T-cell (primary cell): ENCODE measurements around the gene MIEF1. TPM values are rescaled to one million over a fixed set of nuclear protein-coding genes. Genes with fewer than 3 reads are reported as not detected.

ENCODE experiments used
- ATAC-seq, 4 experiments: fragments of 200-7000 bp in 3 of 4; fragments of 150-1000 bp in 1 of 4; cut with Tn5 transposase; replicated peaks in 1 of 4; 1 replicate in 3 of 4; 2 replicates in 1 of 4; pipeline ENCODE4 v1.10.0; 2021; ENCODE audit warnings: moderate library complexity in 3 of 4, mild to moderate bottlenecking in 2 of 4, moderate number of reproducible peaks in 1 of 4
- CTCF ChIA-PET, 2 donors: fragments of 300-600 bp; sonication (Branson Sonifier 250); formaldehyde crosslinking; loops; one replicate each; lab custom pipeline; 2022; ENCODE audit warnings: antibody characterized with exemption in 2 of 2; lab: Charles Lee
- POLR2A ChIA-PET, 2 donors: fragments of 300-600 bp; sonication (Branson Sonifier 250); formaldehyde crosslinking; loops; one replicate each; lab custom pipeline; 2022; ENCODE audit warnings: antibody characterized with exemption in 2 of 2; lab: Charles Lee
- DNase-seq, 35 experiments: peaks; one replicate each; pipeline versions ENCODE4 v3.0.0 to v3.0.0-alpha.2; 2013 to 2023
- H3K27ac ChIP-seq: one replicate; pipeline ENCODE4 v1.5.1; 2013; ENCODE audit warnings: low read length
- H3K27me3 ChIP-seq, 2 experiments: replicated peaks in 1 of 2; 1 replicate in 1 of 2; 2 replicates in 1 of 2; pipeline versions ENCODE4 v1.6.1 to v1.7.0; 2013; ENCODE audit warnings: low read length in 1 of 2, mixed read lengths in 1 of 2; ENCODE audit not compliant: control insufficient read depth in 2 of 2, insufficient read depth in 2 of 2; ENCODE audit errors: extremely low read depth in 1 of 2
- H3K36me3 ChIP-seq, 2 donors: 1 replicate in 1 of 2; 2 replicates in 1 of 2; pipeline versions ENCODE4 v1.6.1 to v1.7.0; 2013; ENCODE audit warnings: low read length in 1 of 2; ENCODE audit not compliant: control insufficient read depth in 2 of 2, insufficient read depth in 1 of 2; ENCODE audit errors: extremely low read depth in 1 of 2
- H3K4me1 ChIP-seq, 2 experiments: 1 replicate in 1 of 2; 2 replicates in 1 of 2; pipeline versions ENCODE4 v1.6.1 to v1.7.0; 2013; ENCODE audit warnings: low read length in 2 of 2, mixed read lengths in 1 of 2; ENCODE audit not compliant: insufficient read depth in 2 of 2, control insufficient read depth in 1 of 2; ENCODE audit errors: extremely low read depth in 1 of 2
- H3K4me3 ChIP-seq, 2 donors: 1 replicate in 1 of 2; 2 replicates in 1 of 2; pipeline versions ENCODE4 v1.5.1 to v1.7.0; 2013; ENCODE audit warnings: mild to moderate bottlenecking in 2 of 2, low read length in 1 of 2, moderate library complexity in 1 of 2; ENCODE audit not compliant: control insufficient read depth in 1 of 2; ENCODE audit errors: extremely low read depth in 1 of 2
- H3K9me3 ChIP-seq: 2 replicates; pipeline ENCODE4 v1.7.0; 2013
- H3K27ac Mint-ChIP-seq, 2 donors: one replicate each; pipeline ENCODE4 v1.8.0; 2020 to 2021; ENCODE audit warnings: mild to moderate bottlenecking in 2 of 2, mixed read lengths in 2 of 2
- H3K27me3 Mint-ChIP-seq, 2 donors: one replicate each; pipeline ENCODE4 v1.8.0; 2021 to 2022; ENCODE audit warnings: mixed read lengths in 2 of 2
- H3K36me3 Mint-ChIP-seq: one replicate; pipeline ENCODE4 v1.8.0; 2021; ENCODE audit warnings: mixed read lengths
- H3K4me1 Mint-ChIP-seq, 3 donors: one replicate each; pipeline ENCODE4 v1.8.0; 2020 to 2022; ENCODE audit warnings: mixed read lengths in 3 of 3, mild to moderate bottlenecking in 1 of 3
- H3K4me3 Mint-ChIP-seq, 3 donors: one replicate each; pipeline ENCODE4 v1.8.0; 2020 to 2022; ENCODE audit warnings: mild to moderate bottlenecking in 3 of 3, mixed read lengths in 3 of 3, moderate library complexity in 3 of 3
- H3K9me3 Mint-ChIP-seq, 3 donors: one replicate each; pipeline ENCODE4 v1.8.0; 2020 to 2022; ENCODE audit warnings: mixed read lengths in 3 of 3
- WGBS: methylation state at CpG from one replicate; pipeline ENCODE4 v1.1.5; 2013; ENCODE audit warnings: missing lambda C conversion rate; ENCODE audit not compliant: insufficient coverage; 5-methylcytosine and 5-hydroxymethylcytosine counted together
- total RNA-seq, 35 experiments: library from RNA in 6 of 35; stranded (reverse) in 6 of 35; fragments of 120-200 nt in 1 of 35; gene quantifications; one replicate each; pipeline versions ENCODE4 v1.2.1 to v1.2.4 and lab custom pipeline; 2013 to 2026

Gene MIEF1
- total RNA-seq, 5 donors from 2014 or later (not counting 1 experiment from before 2014, with no cell fraction given), result 19.7 to 44.1 (median 38.5) TPM

DNA sequence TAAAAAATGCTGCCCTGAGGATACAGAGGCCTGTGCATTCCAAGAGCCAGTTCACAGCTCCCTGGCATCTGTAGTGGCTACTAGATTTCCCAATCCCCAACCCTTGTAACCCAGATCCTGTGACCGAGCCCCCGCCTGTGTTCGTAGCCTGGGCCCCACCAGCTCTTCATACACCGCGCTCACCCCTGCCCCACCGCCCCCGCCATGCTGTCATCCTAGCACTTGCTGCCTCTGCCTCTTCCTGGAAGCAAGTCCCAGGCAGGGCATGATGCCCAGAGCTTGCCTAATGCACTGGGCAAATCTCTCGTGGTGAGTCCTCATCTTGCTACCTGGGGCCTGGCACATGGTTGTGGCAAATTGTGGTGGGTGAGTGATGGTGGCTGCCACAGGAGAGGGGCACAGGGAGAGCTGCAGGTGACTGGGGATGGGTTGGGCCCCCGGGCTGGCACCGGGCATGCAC, 38.1 kb upstream of the MIEF1 start:
- WGBS, result 84% methylated on average over 7 of the region's 10 CpGs
- Histone ChIP-seq H3K36me3 (no peaks in the 10 kb centered on the region), H3K4me3 (no peak overlapping the region), H3K4me1 (no peaks in the 10 kb centered on the region), H3K27ac (no peak overlapping the region), H3K27me3 (peaks cover 0 to 30% of the 10 kb centered on the region in 2 experiments), H3K9me3 (no peaks in the 10 kb centered on the region)
- ChIA-PET POLR2A (no interaction called here), CTCF (interaction anchor here (0.6 to 0.7 kb wide), 2 partner anchors 44 to 321 kb away, joined by 3 to 7 read pairs; no protein-coding TSS in a partner anchor)
- Mint-ChIP-seq H3K4me1 (peaks cover 0 to 1% (median 0%) of the 10 kb centered on the region in 3 donors), H3K36me3 (no peaks in the 10 kb centered on the region), H3K9me3 (no peaks in the 10 kb centered on the region), H3K27ac (no peak overlapping the region), H3K4me3 (no peak overlapping the region), H3K27me3 (peaks cover 5 to 16% of the 10 kb centered on the region in 2 donors)
- ATAC-seq, result no peak
- no peak for DNase-seq

DNA sequence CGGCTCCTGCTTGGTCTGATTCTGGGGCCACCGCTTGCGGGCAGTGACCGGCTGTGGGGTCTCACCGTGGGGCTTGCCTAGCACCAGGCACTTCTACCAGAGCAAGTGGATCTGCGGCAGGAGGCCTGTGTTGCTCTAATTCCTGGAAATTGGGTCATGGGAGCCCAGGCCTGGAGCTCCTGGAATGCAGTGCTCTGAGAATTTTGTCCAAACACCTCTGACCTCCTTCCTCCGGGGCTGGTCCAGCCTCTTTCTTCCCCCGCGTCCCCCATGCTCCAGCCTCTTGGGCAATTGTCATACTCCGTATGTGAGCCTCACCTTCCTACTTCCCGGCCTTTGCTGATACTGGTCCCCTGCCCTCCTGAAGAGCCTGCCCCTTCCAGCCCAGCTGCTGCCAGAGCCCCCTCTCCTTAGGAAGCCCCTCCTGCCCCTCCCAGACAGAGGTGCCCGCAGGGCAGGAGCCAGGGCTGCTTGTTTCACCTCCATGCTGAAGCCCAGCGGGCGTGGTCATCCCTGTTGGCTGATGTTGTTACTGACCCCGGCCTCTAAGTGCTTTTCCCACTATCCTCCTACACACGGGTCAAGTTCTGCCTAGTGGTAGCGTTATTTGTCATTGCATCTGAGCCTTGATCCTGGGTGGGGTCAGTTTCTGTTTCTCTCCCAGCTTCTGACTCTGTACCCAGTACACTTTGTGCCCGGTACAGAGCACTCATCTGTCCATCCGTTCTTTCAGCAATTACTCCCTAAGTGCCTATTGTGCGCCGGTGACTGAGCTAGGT, 35.7 kb upstream of the MIEF1 start:
- Mint-ChIP-seq H3K27ac (no peak overlapping the region), H3K27me3 (peaks cover 0 to 2% of the 10 kb centered on the region in 2 donors)

DNA sequence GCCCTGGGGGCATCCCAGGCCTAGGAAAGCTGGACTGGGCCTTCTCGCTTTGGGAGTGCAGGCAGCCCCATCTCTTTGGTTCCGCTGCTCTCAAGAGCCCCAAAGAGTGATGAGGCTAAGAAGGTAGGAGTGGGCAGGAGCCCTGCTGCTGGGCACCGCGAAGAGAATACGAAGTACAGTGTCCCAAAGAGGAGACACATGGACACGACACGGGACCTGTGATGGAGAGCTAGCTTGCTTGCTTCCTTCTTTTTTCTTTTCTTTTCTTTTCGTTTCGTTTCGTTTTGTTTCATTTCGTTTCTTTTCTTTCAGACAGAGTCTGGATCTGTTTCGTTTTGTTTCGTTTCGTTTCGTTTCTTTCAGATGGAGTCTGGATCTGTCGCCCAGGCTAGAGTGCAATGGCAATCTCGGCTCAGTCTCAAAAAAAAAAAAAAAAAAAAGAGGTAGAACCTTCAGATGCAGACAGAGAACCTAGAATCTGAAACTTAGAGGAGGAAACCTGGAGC, 34.6 kb upstream of the MIEF1 start:
- no peak overlapping the region for H3K27ac Mint-ChIP-seq
- POLR2A ChIA-PET, result interaction anchor here in 1 of 2 donors (0.7 kb wide), 1 partner anchor 15 kb away, joined by 7 read pairs; no protein-coding TSS in a partner anchor

More for the DNA sequence above, 35.7 kb upstream of the MIEF1 start:
- ChIA-PET CTCF (no interaction called here), POLR2A (no interaction called here)
- Histone ChIP-seq H3K4me1 (peaks cover 0 to 4% of the 10 kb centered on the region in 2 experiments), H3K27ac (no peak overlapping the region), H3K9me3 (no peaks in the 10 kb centered on the region), H3K27me3 (peaks cover 0 to 30% of the 10 kb centered on the region in 2 experiments), H3K36me3 (no peaks in the 10 kb centered on the region), H3K4me3 (no peak overlapping the region)
- H3K4me3 Mint-ChIP-seq, result no peak overlapping the region
- 90% methylated on average over 20 of the region's 21 CpGs for WGBS
- H3K9me3 Mint-ChIP-seq, result no peaks in the 10 kb centered on the region
- no peaks in the 10 kb centered on the region for H3K36me3 Mint-ChIP-seq
- DNase-seq (no peak), ATAC-seq (no peak)
- H3K4me1 Mint-ChIP-seq, result peaks cover 3 to 9% (median 7%) of the 10 kb centered on the region in 3 donors

DNA sequence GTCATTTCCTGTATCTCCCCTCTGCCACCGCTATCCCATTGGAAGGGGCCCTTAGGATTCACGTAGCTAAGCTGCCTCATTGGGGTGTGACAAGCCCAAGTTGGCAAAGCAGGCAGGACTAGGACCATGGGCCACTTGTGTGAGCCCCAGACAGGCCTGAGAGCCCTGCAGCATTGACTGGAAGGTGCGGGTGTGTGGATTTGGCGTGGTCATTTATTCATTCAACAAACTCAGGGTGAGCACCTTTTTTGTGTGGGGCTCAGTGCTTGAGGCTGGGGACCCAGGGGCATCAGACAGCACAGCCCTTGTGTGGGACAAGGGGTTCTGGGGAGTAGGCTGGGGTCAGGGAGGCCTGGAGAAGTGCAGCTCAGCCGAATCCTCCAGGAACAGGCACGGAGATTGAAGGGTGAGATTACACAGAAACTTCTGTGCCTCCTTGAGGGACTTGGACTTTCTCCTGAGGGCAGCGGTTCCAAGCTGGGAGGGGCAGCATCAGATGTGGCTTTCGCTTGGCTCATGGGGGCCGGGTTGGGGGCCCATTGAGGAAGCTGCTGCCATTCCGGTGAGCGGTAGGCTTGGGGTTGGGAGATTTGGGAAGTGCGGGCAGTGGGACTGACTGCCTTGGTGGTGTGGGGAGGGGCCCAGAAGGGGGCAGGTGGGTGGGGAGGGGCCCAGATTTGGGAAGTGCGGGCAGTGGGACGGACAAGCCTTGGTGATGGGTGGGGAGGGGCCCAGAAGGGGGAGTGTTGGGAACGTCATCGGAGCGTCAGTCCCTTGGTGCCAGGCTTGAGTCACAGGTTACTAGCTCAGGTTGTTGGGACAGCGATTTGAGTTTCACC, 33.4 kb upstream of the MIEF1 start:
- Histone ChIP-seq H3K9me3 (no peaks in the 10 kb centered on the region), H3K27me3 (peaks cover 0 to 26% of the 10 kb centered on the region in 2 experiments), H3K27ac (no peak overlapping the region), H3K4me3 (no peak overlapping the region), H3K36me3 (no peaks in the 10 kb centered on the region), H3K4me1 (peaks cover 6 to 23% of the 10 kb centered on the region in 2 experiments)
- ATAC-seq, result no peak
- H3K36me3 Mint-ChIP-seq, result no peaks in the 10 kb centered on the region
- H3K27me3 Mint-ChIP-seq, result peaks cover 0 to 2% of the 10 kb centered on the region in 2 donors
- 82% methylated on average over 13 of the region's 18 CpGs for WGBS
- CTCF ChIA-PET, result interaction anchor here in 1 of 2 donors (0.6 kb wide), 1 partner anchor 41 kb away, joined by 3 read pairs; no protein-coding TSS in a partner anchor
- H3K9me3 Mint-ChIP-seq, result no peaks in the 10 kb centered on the region
- POLR2A ChIA-PET, result interaction anchor here in 1 of 2 donors (0.5 to 0.6 kb wide), 2 partner anchors 62 to 347 kb away, joined by 4 to 6 read pairs; no protein-coding TSS in a partner anchor
- H3K27ac Mint-ChIP-seq, result no peak overlapping the region
- no peak for DNase-seq
- peaks cover 21 to 27% (median 24%) of the 10 kb centered on the region in 3 donors for H3K4me1 Mint-ChIP-seq
- no peak overlapping the region for H3K4me3 Mint-ChIP-seq

More for the DNA sequence above, 34.6 kb upstream of the MIEF1 start:
- Histone ChIP-seq H3K9me3 (no peaks in the 10 kb centered on the region), H3K27me3 (peaks cover 0 to 30% of the 10 kb centered on the region in 2 experiments), H3K36me3 (no peaks in the 10 kb centered on the region), H3K4me1 (peaks cover 6 to 15% of the 10 kb centered on the region in 2 experiments), H3K4me3 (no peak overlapping the region), H3K27ac (no peak overlapping the region)
- ATAC-seq, result no peak
- CTCF ChIA-PET, result interaction anchor here in 1 of 2 donors (0.6 kb wide), 1 partner anchor 365 kb away, joined by 3 read pairs; no protein-coding TSS in a partner anchor
- H3K36me3 Mint-ChIP-seq, result no peaks in the 10 kb centered on the region
- H3K4me3 Mint-ChIP-seq, result no peak overlapping the region
- no peaks in the 10 kb centered on the region for H3K9me3 Mint-ChIP-seq
- peaks cover 0 to 2% of the 10 kb centered on the region in 2 donors for H3K27me3 Mint-ChIP-seq
- peaks cover 14 to 19% (median 17%) of the 10 kb centered on the region in 3 donors for H3K4me1 Mint-ChIP-seq
- 78% methylated on average over 13 of the region's 17 CpGs for WGBS
- DNase-seq, result no peak

DNA sequence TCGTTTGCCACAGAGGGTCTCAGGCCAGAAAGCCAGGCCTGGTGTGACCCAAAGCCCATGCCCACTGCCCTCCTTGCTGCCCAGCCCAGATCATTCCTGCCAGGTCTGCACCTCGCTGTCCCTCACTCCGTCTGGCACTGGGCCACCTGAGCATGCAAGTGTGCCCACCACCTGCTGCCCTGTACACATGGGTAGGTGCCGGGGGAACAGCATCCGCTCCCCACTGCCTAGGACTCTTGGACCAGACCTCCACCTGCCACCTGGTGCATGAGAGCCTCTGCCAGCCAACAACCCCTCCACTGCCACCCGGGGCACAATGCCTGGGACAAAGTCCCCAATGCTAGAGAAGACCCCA, 32.8 kb upstream of the MIEF1 start:
- Mint-ChIP-seq H3K9me3 (no peaks in the 10 kb centered on the region), H3K36me3 (no peaks in the 10 kb centered on the region), H3K27ac (no peak overlapping the region), H3K27me3 (peaks cover 0 to 2% of the 10 kb centered on the region in 2 donors), H3K4me3 (no peak overlapping the region), H3K4me1 (peaks cover 21 to 27% (median 24%) of the 10 kb centered on the region in 3 donors)
- no peaks in the 10 kb centered on the region for H3K36me3 ChIP-seq
- no peak overlapping the region for H3K27ac ChIP-seq
- peaks cover 0 to 26% of the 10 kb centered on the region in 2 experiments for H3K27me3 ChIP-seq
- ATAC-seq, result no peak
- CTCF ChIA-PET, result interaction anchor here in 1 of 2 donors (0.6 kb wide), 1 partner anchor 41 kb away, joined by 3 read pairs; no protein-coding TSS in a partner anchor
- peaks cover 6 to 23% of the 10 kb centered on the region in 2 experiments for H3K4me1 ChIP-seq
- WGBS, result 82% methylated on average over 6 of the region's 6 CpGs
- POLR2A ChIA-PET, result interaction anchor here in 1 of 2 donors (0.5 kb wide), 1 partner anchor 61 kb away, joined by 4 read pairs; no protein-coding TSS in a partner anchor
- no peak for DNase-seq
- no peak overlapping the region for H3K4me3 ChIP-seq
- no peaks in the 10 kb centered on the region for H3K9me3 ChIP-seq
